Activated T-helper 9 cell treated with anti-CD3 and anti-CD28 coated beads, Interleukin-2, amount 50 U/mL, for 16 hours (primary cell): ENCODE measurements around the gene DNALI1.
"Not testable (repeated sequence)": the region's sequence is repeated elsewhere in the genome, so short reads cannot be mapped to it uniquely, and the experiment has no call there.

ENCODE experiments used
- DNase-seq: peaks from one replicate; pipeline ENCODE4 v3.0.0-alpha.2; 2020; ENCODE audit warnings: low read depth

The DNALI1 gene

DNA sequence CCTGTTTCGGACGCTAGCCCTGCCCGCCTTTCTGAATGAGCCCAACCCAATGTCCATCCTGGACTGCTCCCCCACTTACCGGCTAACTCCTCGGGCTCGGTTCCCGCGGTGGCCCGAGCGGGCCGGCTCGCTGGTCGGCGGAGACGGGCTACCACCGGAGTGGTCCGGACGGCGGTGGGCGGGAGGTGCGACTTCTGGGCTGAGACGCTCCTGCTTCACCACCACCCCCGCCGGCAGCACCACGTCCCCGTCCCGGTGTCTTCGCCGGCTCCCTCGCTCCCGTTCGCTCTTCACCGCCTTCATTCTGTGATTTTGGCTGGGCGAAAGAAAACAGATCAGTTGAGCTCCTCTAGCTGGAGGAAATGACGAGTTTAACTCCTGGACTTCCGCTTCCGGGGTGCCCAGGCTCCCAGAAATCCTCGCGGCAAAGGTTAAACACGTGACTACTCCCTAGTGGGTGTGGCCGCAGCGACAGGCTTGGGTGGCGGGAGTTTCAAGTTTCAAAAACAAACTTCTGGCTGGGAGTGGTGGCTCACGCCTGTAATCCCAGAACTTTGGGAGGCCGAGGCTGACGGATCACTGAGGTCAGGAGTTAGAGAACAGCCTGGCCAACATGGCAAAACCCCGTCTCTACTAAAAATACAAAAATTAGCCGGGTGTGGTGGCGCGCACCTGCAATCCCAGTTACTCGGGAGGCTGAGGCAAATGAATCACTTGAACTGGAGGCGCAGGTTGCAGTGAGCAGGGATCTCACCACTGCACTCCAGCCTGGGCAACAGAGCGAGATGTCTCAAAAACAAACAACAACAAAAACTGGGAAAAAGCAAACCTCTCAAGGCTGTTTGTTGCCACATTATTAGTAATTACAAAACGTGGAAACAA is 2.6 kb upstream of the DNALI1 start, which contains the start of gene SNIP1:
Gene SNIP1 (minus strand): TSS at position 367 of the 882 bp plus-strand sequence. CDS start 64 bp downstream, at position 303.
- DNase-seq, result peak; percentile 87

DNA sequence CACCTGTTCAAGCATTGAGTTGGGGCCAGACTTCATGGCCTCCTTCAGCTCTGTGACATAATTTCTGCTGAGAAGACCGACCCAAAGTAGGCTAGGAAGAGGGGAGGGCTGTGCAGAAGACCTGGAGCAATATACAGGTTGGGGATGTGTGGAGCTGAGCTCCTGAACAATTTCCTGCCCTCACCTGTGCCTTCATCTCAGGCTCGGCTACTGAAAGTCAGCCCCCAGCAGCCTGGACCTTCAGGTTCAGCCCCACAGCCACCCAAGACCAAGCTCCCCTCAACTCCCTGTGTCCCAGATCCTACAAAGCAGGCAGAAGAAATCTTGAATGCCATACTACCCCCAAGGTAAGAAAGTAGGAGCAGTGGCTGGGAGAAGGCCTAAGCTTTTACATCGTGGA is 662 bp downstream of the DNALI1 start:
- DNase-seq, result no peak

- DNase-seq, result no peak
Measured at GRCh38 chr1:37558411-37558810, 1.7 kb downstream of the DNALI1 start.

- no peak for DNase-seq
Measured at GRCh38 chr1:37559080-37559479, 2.3 kb downstream of the DNALI1 start.

- DNase-seq, result not testable (repeated sequence)
Measured at GRCh38 chr1:37559957-37560379, 3.2 kb downstream of the DNALI1 start.

DNA sequence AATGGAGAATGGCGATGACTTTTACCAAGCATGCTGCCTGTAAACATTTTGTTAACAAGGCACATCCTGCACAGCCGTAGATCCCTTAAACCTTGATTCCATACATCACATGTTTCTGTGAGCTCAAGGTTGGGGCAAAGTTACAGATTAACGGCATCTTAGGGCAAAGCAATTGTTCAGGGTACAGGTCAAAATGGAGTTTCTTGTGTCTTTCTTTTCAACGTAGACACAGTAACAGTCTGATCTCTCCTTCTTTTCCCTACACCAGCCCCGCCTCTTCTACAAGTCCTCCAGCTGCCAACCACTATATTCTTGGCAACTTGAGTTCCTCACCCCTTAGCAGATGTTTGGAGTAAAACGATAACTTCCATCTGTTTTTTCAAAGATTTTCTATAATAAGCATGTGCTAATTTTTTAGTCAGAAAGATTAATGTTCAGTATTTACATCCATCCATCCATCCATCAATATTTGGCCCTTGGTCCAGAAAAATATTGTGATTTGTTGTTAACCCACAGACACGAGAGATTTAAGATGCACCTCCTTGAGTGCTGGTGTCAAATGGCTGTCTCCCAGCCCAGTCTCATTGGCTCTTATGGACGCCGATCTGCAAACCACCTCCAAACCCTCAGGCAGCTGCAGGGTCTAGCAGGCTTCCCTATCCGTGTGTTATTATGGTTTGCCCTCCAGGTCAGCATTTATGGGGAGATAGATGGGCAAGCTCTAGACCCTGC is 3.8 kb downstream of the DNALI1 start:
- no peak for DNase-seq

DNA sequence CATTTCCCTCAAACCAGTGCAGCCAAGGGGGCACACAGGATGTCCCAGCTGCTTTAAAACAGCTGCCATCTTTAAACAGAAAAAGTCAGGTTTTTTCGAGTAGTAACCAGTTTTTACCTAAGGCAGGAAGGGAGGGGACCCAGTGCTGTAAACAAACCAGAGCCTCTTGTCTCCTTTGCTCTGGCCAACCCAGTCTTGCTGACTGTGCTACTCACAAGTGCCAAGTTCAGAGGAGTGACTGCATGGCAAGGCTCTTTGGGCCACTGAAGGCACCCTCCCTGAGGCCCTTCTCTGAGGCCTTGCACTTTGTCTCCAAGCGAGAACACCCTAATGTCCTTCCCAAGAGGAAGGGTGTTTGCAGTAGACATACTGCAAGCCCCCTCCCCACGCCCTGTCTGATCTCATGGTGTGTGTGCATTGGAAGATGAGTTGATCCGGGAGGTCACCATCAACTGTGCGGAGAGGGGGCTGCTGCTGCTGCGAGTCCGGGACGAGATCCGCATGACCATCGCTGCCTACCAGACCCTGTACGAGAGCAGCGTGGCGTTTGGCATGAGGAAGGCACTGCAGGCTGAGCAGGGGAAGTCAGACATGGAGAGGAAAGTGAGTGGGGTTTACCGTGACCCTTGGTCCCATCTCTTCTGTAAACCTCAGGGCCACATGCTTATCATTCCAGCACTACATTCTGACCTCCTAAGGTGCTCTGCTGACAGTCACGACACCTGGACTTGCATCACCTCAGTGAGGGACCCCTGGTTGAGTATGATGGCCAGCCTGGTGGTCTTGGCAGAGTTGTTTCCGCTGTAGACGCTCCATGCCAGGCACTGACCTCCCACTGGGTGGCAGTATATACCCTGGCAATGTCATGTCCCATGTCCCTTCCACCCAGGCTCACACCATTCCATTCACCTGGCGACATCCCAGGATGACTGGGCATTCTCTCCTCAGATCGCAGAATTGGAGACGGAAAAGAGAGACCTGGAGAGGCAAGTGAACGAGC is 4.7 kb downstream of the DNALI1 start:
- DNase-seq, result no peak

DNA sequence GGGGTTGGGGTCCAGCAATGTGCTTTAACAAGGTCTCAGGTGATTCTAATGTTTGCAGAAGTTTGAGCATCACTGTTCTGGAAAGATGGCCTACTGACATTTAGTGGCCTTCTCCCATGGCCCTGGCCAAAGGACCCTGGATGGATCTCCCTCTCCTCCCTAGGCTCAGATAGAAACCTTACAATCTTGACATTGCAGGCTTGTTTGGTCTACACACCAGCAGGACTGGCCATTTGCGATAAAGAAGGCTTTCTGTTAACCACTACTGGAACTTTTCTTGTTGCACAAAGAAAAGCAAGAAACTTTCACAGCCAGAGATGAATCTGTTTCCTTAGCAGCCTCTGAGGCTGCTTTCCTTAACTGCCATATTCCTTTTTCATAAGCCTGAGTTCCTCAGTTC is 6.2 kb downstream of the DNALI1 start:
- no peak for DNase-seq

DNA sequence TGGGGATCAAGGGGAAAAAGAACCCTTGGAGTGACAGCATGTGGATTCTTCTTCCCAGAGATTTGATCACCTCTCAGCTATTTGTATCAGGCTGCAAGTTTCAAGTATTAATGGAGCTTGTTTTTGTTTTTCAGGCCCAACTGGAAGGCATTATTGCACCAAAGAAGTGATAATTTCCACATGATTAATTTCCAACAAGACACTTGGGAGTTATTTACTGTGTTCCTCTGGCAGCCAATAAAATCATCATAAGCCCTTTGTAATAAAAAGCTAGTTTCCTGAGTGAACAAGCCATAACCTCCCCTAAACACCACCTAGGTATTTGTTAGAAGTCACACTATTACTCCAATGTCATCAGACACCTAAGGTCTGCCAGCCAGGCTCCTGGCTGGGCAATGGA is 8.2 kb downstream of the DNALI1 start:
- no peak for DNase-seq

DNA sequence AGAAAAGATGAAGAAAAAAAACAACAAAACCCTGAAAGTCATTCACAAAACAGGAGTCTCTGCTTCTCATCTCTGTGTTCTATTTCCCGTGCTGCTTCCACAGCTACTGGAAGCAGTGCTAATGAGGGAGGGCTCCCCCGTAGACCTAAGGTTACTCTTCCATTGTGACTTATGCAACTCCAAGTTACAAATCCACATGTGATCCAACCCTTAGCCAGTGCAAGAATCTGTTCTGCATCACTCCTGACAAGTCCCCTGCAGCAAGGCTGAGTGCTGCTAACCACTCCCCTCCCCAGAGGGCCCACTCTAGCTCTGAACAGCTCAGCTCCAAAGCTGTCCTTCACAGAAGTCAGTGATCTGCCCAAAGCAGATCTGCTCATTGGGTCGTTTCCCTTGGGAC is 10.3 kb downstream of the DNALI1 start:
- no peak for DNase-seq

DNA sequence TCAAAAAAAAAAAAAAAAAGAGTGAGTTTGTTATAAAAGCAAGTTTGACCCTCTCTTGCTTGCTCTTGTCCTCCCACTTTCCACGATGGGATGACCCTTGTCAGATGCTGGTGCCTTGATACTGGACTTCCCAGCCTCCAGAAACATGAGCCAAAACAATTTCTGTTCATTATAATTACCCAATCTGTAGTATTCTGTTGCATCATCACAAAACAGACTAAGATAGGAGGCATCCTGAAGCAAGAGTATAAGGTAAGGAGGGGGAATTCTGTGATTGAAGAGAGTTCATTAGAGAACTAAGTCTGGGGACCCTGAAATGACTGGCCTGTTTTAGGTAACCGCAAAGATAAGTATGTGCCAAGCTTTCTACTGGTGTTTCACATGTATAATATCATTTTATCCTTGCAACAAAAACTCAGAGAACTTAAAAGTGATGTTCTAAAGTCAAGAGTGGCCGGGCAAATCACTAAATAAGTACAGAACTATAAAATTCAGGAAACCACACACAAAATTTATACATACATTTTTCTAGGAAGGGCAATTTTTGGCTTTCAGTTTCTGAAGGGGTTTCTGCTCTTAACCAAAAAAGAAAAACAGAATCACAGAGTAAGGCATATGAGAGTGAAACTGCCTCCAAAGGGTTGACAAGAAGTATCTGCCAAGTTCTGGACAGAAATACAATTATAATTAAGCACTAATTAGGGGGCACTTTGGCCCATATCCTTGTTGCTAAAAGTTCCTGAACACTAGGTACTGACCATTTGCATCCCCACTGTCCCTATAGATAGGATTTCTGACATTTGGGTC is 14.0 kb downstream of the DNALI1 start:
- no peak for DNase-seq

DNA sequence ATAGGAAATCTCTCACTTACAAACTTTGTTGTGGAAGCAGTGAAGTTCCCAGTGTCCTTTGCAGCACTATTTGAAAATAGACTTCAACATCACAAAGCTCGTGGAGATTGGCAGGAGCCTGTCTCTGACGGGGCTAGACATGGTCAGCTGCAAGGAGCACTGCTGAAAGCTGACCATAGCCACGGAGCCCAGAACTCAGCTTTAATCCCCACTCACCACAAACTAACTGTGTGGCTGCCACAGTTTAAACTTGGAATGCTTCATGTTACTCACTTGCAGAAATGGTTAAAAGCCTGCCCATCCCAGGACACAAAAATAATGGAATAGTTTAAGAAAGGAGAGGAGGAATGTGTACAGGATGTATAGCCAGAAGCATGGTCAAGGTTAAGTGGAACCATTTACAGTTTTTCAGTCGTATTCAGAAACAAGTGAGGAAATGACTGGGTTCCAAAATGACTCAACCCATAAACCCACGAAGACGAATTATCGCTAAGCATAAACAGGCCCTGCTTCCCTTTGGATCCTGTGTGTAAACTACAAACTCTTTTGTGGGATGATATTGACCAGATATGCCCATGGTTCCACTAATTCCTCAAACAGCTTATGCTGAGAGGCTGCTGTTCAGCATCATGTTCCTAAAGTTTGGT is 18.2 kb downstream of the DNALI1 start:
- no peak for DNase-seq

GRCh38 chr1:37575692-37576091 is 19.0 kb downstream of the DNALI1 start:
- DNase-seq, result no peak

DNA sequence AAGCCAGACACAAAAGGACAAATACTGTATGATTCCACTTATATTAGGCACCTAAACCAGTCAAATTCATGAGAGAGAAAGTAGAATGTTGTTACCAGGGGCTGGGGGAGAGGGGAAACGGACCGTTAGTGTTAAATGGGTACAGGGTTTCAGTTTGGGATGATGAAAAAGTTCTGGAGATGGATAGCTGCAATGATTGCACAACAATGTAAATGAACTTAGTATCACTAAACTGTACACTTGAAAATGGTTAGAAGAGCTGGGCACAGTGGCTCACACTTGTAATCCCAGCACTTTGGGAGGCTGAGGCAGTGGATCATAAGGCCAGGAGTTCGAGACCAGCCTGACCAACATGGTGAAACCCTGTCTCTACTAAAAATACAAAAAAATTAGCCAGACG is 27.8 kb downstream of the DNALI1 start:
- DNase-seq, result not testable (repeated sequence)

DNA sequence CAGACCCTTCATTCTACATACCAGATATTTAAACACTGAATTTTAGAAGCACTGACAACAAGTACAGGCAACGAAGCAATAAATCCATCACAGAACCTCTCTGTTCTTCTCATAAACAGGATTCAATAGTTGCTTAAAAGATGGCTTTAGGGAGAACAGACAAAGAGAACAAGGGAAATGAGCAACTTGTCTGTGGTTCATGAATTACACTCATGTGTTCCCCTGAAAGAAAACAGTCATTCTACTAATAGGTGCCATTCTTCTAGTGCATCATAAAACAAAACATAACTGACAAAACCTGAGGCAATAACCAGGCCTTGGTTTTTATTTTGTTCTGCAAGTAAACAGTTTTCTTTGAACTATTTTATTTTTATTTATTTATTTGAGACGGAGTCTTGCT is 32.2 kb downstream of the DNALI1 start:
- no peak for DNase-seq

- no peak for DNase-seq
Measured at GRCh38 chr1:37593726-37594125, 37.0 kb downstream of the DNALI1 start.

- peak; percentile 96 for DNase-seq
Measured at GRCh38 chr1:37595440-37596181, 38.9 kb downstream of the DNALI1 start, which contains the start of gene GNL2. GNL2 (minus strand) TSS chr1:37595937; CDS start chr1:37595822, 115 bp downstream.

- DNase-seq, result no peak
Measured at GRCh38 chr1:37596182-37596667, 39.5 kb downstream of the DNALI1 start.

- DNase-seq, result no peak
Measured at GRCh38 chr1:37599940-37600339, 43.2 kb downstream of the DNALI1 start.

DNA sequence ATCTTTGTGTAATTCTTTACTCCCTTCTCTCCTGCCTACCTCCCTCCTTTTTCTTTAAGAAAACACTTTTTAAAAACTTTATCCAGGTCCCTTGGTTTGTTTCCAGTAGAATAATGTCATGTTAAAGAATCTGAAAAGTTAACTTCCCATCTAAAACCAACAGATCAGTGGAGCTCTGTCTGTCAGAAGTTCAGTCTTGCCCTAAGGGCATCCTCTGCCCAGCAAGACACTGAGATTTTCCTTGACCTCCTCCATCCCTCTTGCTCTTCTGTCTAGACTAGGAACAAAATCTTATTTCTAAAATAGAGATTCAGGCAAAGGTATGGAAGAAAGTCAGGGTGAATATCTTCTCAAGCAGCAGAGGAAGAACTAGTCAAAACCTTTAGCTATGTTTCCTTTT is 44.7 kb downstream of the DNALI1 start:
- no peak for DNase-seq
